GM21723 (cell line): ENCODE data around the gene GLMP.
"Not testable (repeated sequence)": the region's sequence is repeated elsewhere in the genome, so short reads cannot be mapped to it uniquely, and the experiment has no call there.

Experiments used
- ATAC-seq: cut with Tn5 transposase; IDR thresholded peaks from one replicate; pipeline ENCODE4 v1.9.1; 2021; ENCODE audit warnings: mild to moderate bottlenecking, moderate library complexity; ENCODE audit not compliant: unreplicated experiment

Gene GLMP

DNA sequence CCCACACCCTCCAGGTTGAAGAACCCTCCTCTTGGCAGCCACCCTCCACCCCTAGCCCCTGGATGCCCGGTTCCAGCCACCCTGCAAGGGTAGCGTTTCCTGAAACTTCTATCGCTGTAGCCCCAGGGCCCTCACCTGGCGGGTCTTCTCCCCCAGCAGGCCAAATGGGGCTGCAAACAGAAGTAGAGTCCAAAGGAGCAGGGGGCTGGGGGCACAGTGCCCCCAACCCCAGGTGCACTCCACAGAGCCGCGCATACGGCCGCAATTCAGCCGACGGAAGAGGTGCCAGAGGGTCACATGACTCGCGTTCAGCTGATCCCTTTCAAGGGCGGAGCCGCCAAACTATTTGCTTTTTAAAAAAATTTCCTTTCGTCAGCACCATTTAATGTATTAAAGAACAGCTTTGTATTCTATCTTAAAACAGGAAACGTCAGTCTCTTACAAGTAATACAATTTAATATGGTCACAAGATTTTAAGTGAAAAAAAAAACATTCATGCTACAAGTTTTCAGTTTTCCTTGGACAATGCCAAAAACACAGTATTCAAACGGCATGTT is at the start of gene GLMP:
Gene GLMP, minus strand, starts transcription at position 289 of the 557 bp plus-strand sequence. Its CDS starts 34 bp downstream, at position 255.
- ATAC-seq = no peak

DNA sequence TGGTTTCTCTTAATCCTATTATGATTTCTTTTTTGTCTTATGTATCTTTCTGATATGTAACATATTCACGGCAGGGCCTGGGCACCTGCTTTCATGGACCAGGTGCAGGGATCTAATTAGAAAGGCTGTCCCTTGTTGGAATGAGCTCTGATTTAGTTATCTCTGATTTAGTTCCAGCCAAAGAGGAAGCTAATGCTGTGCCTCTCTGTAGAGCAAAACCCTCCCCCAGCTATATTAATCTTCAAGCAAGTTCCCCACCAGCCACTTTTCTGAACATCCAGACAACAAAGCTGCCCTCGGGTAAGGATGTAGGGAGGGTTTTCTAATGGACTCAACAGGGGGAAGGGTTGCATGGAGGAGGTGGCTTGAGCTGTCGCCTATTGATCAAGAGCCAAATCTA is 48.9 kb upstream of the GLMP start:
- ATAC-seq = no peak

- no peak for ATAC-seq
Measured at GRCh38 chr1:156342166-156342955, 46.9 kb upstream of the GLMP start.

DNA sequence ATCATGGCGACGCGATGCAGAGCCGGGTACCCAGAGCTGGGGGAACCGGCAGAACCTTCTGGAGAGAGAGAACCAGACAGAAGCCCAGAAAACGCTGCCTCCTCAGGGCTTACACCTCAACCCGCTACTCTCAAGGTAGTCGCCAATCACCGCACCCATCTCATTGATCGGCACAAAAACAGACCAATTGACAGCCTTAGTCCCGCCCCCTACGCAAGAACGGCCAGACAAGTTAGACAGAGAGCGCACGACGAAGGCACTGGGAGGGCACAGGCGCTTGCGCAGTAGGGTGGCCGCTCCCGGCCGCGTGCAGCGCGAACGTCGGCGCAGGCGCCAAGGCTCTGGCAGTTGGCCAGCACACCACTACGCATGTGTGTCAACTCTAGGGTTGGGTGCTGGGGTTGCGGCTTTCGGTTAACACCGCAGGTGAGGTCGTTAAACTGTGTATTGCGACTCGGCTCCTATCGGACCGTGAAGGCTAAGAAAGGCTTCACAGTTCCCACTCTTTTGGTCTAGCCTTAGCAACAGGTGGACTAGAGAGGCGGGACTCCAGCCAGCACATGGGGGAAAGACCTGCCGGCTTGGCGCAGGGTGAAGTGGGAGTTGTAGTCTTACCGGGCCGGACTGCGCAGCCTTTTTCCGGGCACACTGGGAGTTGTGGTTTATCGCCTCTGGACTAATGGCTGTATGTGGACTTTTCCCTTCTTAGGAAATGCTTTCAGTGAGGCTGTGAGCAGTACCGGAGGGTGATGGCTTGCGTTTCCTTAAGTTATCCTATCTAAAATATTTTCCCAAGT is 42.9 kb upstream of the GLMP start, which contains the start of the genes CCT3 and TSACC:
Gene CCT3, minus strand, starts transcription at position 113 of the 797 bp plus-strand sequence. Its CDS starts 108 bp downstream, at position 5.
Gene TSACC, plus strand, starts transcription at position 347 of the 797 bp plus-strand sequence. CDS start 1,232 bp downstream, outside the sequence.
- peak; percentile 90 for ATAC-seq

DNA sequence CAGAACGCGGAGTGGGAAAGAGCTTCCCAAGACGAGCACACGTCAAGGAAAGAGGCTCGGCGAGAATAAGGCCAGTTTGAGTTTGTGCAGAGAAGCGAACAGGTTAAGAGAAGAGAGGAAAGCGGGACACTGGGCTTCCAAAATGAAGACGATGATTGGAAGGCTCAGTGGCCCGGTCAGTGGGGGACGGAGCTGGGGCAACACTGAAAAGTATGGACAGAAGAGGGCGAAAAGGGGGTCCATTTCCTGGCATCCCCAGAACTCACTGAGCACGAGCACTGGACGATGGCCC is 42.4 kb upstream of the GLMP start:
- ATAC-seq = peak; percentile 25

DNA sequence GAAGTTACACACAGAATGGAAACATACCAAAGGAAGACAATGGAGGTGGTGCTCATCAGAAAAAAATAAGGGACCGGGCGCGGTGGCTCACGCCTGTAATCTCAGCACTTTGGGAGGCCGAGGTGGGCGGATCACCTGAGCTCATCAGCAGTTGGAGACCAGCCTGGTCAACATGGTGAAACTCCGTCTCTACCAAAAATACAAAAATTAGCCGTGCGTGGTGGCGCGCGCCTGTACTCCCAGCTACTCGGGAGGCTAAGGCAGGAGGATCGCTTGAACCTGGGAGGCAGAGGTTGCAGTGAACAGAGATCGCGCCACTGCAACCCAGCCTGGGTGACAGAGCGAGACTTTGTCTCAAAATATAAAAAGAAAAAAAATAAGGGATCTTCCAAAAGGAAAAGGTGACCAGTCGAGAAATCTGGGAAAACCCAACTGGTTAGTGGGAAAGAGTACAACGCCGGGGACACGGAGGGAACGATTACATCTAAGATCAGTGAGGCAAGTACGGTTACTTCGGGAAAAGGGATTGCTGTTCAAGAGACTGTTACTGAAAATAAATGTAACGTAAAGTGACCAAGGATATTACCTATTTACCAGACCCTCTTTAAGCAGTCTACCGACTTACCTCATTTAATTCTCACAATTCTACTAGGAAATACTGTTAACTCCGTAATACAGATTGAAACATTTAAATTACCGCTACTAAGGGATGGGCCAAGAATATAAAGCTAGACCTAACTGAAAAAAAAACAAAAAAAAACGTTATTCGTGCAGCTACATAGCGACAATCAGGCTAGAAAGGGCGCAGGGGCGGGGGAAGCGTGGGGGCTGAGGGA is 41.8 kb upstream of the GLMP start:
- ATAC-seq = no peak

DNA sequence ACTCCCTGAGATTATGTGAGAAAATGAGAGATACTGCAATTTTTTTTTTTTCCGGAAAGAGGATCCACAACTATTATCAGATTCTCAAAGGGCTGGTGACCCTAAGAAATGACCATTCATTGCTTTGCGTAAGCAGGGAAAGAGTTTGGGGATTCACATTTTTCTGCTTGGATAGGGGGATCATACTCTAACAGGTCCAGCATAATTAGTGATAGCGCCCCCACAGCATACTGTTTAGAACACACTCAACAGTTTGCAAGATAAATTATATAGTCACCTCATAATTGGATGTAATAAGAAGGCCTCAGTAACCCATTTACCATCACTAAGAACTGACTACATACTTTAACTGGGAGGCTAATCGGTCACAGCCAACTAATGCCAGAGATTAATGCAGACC is 40.8 kb upstream of the GLMP start:
- ATAC-seq = no peak

GRCh38 chr1:156323179-156323578 is 27.7 kb upstream of the GLMP start:
- ATAC-seq = not testable (repeated sequence)

- no peak for ATAC-seq
Measured at GRCh38 chr1:156320560-156320959, 25.1 kb upstream of the GLMP start.

DNA sequence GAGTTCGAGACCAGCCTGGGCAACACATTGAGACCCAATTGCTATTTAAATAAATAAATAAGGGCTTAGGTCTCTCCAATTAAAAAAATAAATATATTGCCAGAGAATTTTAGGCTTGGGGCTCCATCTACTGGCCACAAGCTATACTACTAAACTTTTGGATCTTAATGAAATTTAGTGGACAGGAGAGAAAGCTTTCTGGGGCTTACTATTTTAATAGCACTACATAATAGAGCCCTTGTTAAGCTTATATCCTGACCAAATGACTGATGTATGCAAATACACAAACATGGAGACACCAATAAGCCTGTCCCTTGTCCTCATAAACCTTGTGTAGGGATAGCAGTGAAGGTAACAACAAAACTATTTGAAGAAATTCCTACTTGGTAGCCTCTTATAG is 24.2 kb upstream of the GLMP start:
- no peak for ATAC-seq

DNA sequence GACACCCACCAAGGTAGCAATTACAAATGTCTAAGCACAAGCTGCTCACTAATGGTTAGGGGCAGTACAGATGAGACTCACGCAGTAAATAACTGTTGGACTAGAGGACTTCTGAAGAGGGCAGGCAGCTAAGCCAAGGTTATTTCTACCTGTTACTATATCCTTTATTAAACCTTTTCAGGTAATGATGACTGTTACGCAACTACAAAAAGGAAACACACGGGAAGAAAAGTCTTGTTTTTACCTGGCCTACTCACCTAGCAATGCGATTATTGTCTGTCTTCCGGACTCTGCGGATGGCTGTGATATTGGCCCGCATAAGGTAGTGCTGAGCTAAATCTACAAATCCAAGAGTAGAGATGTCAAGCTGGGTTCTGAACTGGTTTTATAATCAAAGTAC is 21.4 kb upstream of the GLMP start:
- no peak for ATAC-seq

DNA sequence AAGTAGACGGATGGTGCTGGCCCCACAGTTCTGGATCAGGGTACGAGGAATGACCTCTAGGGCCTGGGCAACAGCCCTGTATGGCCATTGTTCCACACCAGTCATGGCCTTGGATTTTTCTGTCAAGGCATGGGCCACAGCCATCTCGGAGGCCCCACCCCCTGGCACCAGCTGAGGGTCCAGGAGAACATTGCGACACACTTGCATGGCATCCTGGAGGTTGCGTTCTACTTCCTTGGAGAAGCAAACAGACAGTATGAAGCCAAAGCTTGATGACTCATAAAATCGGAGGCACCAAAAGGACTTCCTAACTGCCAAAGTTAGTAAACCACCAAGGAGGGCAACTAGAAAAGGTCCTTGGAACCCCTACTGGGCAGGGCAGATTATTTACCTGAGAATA is 15.5 kb upstream of the GLMP start:
- no peak for ATAC-seq

DNA sequence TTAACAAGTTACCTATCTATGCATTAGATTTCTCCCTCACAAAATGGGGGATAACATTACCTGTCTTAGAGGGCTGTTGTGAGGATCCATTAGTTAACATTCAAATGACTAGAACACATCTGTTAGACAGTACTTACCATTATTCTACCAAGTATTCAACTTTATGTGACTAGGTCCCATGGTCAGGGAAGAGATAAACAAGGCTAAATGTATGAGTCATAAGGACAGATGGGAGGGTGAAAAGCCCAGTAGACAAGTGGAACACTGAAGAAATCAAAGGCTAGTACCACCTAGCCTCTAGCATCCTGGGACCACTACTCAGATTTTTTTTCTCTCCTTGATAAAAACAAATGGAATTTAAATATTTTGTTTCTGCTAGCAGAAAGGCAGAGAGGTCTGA is 12.6 kb upstream of the GLMP start:
- no peak for ATAC-seq

GRCh38 chr1:156305215-156305614 is 9.7 kb upstream of the GLMP start:
- ATAC-seq = no peak

DNA sequence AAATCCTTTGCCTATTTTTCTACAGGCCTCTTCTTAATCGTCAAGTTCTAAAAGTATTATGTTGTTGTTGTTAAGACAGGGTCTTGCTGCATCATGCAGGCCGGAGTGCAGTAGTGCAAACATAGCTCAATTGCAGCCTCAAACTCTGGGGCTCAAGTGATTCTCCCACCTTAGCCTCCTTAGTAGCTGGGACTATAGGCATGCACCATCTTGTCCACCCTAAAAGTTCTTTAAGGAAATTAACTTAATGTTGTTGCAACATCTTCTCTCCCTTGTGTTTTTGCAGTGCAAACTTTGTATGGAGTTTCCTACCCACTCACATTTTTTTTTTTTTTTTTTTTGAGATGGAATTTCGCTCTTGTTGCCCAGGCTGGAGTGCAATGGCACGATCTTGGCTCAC is 7.8 kb upstream of the GLMP start:
- no peak for ATAC-seq

GRCh38 chr1:156298852-156299357 is 3.4 kb upstream of the GLMP start, which contains the start of gene VHLL:
VHLL (minus strand) TSS chr1:156299307; CDS start chr1:156299189, 118 bp downstream.
- ATAC-seq = no peak

GRCh38 chr1:156293895-156294294 is 1.6 kb downstream of the GLMP start:
- no peak for ATAC-seq

DNA sequence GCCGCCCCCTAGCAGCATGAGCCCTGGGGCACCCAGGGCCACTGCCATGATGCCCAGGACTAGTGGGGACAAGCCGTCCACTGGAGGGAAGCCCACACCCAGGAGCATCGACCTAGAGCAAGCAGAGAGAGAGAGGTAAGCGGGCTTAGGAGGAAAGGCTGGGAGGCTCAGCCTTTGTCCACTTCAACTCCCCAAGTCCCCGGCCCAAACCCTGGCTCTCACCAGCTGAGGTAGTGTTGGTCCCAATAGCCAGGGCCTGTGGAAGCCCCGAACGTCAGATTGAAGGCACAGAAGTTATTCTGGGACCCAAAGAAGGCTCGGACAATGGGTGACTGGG is 2.4 kb downstream of the GLMP start:
- no peak for ATAC-seq

DNA sequence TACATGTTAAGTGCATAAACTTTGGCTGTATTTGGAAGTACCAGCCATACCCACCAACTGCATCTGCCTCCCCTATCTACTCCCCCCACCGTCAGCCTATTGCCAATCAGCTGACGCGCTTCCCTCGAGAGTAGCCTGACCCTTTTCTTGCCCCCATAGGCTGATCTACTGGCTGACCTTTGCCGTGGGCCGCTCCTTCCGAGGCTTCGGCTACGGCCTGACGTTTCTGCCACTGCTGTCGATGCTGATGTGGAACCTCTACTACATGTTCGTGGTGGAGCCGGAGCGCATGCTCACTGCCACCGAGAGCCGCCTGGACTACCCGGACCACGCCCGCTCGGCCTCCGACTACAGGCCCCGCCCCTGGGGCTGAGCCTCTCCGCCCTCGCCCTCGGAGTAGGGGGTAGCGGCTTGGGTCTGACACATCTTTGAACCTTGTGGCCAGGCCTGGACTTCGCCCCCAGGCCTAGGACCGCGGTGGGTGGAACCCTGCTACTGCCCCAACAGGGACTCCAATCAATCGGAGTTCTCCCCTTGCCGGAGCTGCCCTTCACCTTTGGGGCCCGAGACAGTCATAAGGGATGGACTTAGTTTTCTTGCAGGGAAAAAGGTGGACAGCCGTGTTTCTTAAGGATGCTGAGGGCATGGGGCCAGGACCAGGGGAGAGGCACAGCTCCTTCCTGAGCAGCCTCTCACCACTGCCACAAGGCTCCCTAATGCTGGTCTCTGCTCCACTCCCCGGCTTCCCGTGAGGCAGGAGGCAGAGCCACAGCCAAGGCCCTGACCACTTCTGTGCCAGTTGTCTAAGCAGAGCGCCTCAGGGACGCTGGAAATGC is 4.0 kb downstream of the GLMP start:
- no peak for ATAC-seq

DNA sequence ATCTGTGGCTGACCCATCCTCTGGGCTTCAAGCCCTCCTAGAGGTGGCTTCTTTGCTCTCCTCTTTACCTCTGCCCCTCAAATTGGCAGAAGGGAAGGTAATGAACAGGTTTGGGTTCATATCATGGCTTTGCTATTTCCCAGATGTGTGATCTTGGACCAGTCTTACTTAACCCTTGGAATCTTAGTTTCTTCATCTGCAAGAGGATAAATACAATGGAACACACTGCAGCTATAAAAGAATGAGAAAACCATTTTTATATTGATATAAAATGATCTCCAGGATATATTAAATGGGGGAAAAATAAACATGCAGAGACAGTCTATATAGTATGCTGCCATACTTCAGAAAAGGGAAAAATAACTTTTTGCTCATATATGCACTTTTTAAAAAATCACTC is 5.6 kb downstream of the GLMP start:
- ATAC-seq = no peak
